ENCODE data around the gene ASB4.

Gene ASB4

GRCh38 chr7:95526128-95526738 lies 40.5 kb downstream of the ASB4 start:
- no peak for DNase-seq (ENCODE audit: low spot score)

- DNase-seq (ENCODE audit: low spot score) = peak; percentile 43
Observed at GRCh38 chr7:95527033-95527775, 41.5 kb downstream of the ASB4 start.

GRCh38 chr7:95527776-95528250 lies 42.1 kb downstream of the ASB4 start:
- no peak for DNase-seq (ENCODE audit: low spot score)

GRCh38 chr7:95529701-95530100 lies 44.0 kb downstream of the ASB4 start:
- no peak for DNase-seq (ENCODE audit: low spot score)

GRCh38 chr7:95530881-95531280 lies 45.1 kb downstream of the ASB4 start:
- DNase-seq (ENCODE audit: low spot score) = no peak

- DNase-seq (ENCODE audit: low spot score) = no peak
Observed at GRCh38 chr7:95531605-95532219, 46.0 kb downstream of the ASB4 start.

- no peak for DNase-seq (ENCODE audit: low spot score)
Observed at GRCh38 chr7:95534796-95535195, 49.1 kb downstream of the ASB4 start.

GRCh38 chr7:95535662-95536061 lies 49.9 kb downstream of the ASB4 start:
- DNase-seq (ENCODE audit: low spot score) = no peak

- no peak for DNase-seq (ENCODE audit: low spot score)
Observed at GRCh38 chr7:95536656-95537311, 51.0 kb downstream of the ASB4 start.

- DNase-seq (ENCODE audit: low spot score) = no peak
Observed at GRCh38 chr7:95537468-95537867, 51.7 kb downstream of the ASB4 start.

GRCh38 chr7:95539426-95539825 lies 53.7 kb downstream of the ASB4 start:
- DNase-seq (ENCODE audit: low spot score) = no peak

GRCh38 chr7:95540366-95540765 lies 54.6 kb downstream of the ASB4 start:
- no peak for DNase-seq (ENCODE audit: low spot score)

GRCh38 chr7:95543312-95543711 lies 57.6 kb downstream of the ASB4 start:
- DNase-seq (ENCODE audit: low spot score) = no peak

GRCh38 chr7:95544171-95544570 lies 58.4 kb downstream of the ASB4 start:
- no peak for DNase-seq (ENCODE audit: low spot score)

- peak; percentile 63 for DNase-seq (ENCODE audit: low spot score)
Observed at GRCh38 chr7:95545007-95545615, 59.4 kb downstream of the ASB4 start.

- DNase-seq (ENCODE audit: low spot score) = no peak
Observed at GRCh38 chr7:95545673-95546072, 59.9 kb downstream of the ASB4 start.

GRCh38 chr7:95546647-95547046 lies 60.9 kb downstream of the ASB4 start:
- no peak for DNase-seq (ENCODE audit: low spot score)

GRCh38 chr7:95547361-95548348 lies 61.9 kb downstream of the ASB4 start:
- no peak for DNase-seq (ENCODE audit: low spot score)

GRCh38 chr7:95549818-95550529 lies 64.2 kb downstream of the ASB4 start:
- peak; percentile 40 for DNase-seq (ENCODE audit: low spot score)

GRCh38 chr7:95550546-95550945 lies 64.8 kb downstream of the ASB4 start:
- DNase-seq (ENCODE audit: low spot score) = no peak
